K562 (cell line): ENCODE measurements around the gene RNF31. TPM values are rescaled to one million over a fixed set of nuclear protein-coding genes. Genes with fewer than 3 reads are reported as not detected.

ENCODE experiments used
- ATAC-seq: fragments of 200-7000 bp; cut with Tn5 transposase; 3 replicates; pipeline ENCODE4 v1.9.1; 2020; ENCODE audit warnings: moderate library complexity
- BruUV-seq: library from RNA; stranded (reverse); fragments of 400-500 nt; replicated peaks from 2 replicates; lab custom pipeline; 2021; lab: Mats Ljungman, UMichigan
- CTCF ChIA-PET: fragments of 300-600 bp; formaldehyde crosslinking; extraction: SDS; loops from one replicate; lab custom pipeline; 2021; ENCODE audit warnings: low intra/inter-chr PET ratio; lab: Yijun Ruan, JAX
- POLR2A ChIA-PET: fragments of 300-600, 350-650 bp; sonication (Branson Sonifier 250); formaldehyde crosslinking; extraction: SDS; loops from one replicate; lab custom pipeline; 2021; ENCODE audit warnings: antibody characterized with exemption, inconsistent platforms; lab: Yijun Ruan, JAX
- DNase-seq, 4 experiments: peaks; one replicate each; pipeline versions ENCODE4 v3.0.0 to v3.0.0-alpha.2; 2011 to 2018; ENCODE audit warnings: low spot score in 3 of 4, mixed read lengths in 3 of 4; ENCODE audit errors: extremely low read depth in 1 of 4
- FAIRE-seq: peaks from 2 replicates; lab custom pipeline; 2011; peaks lifted over from hg19 to GRCh38; lab: Jason Lieb, UNC
- H2AFZ ChIP-seq: 2 replicates; pipeline ENCODE4 v1.6.0; 2011; ENCODE audit warnings: low read depth, low read length, control low read depth, inconsistent platforms
- H3K27ac ChIP-seq: fragments of 200-600 bp; 3 replicates; pipeline ENCODE4 v1.8.0; 2011; ENCODE audit warnings: low read depth, mild to moderate bottlenecking, control low read depth, inconsistent platforms, low read length, moderate library complexity, mixed read lengths; ENCODE audit errors: extremely low read depth
- H3K27me3 ChIP-seq, 2 experiments: fragments of 300-600 bp in 1 of 2; 2 replicates in 1 of 2; 3 replicates in 1 of 2; pipeline versions ENCODE4 v1.6.0 to v1.8.0; 2011; ENCODE audit warnings: inconsistent platforms in 2 of 2, low read length in 2 of 2, mild to moderate bottlenecking in 1 of 2, mixed read lengths in 1 of 2, moderate library complexity in 1 of 2; ENCODE audit not compliant: control insufficient read depth in 2 of 2, insufficient read depth in 2 of 2
- H3K36me3 ChIP-seq: fragments of 300-600 bp; 3 replicates; pipeline ENCODE4 v1.8.0; 2011; ENCODE audit warnings: mild to moderate bottlenecking, low read length, inconsistent platforms; ENCODE audit not compliant: control insufficient read depth, insufficient read depth
- H3K4me1 ChIP-seq, 2 experiments: fragments of 200-600 bp in 1 of 2; replicated peaks in 1 of 2; 2 replicates in 1 of 2; 3 replicates in 1 of 2; pipeline versions ENCODE4 v1.5.1 to v1.8.0; 2011; ENCODE audit warnings: inconsistent platforms in 2 of 2, low read length in 2 of 2, mild to moderate bottlenecking in 1 of 2, mixed read lengths in 1 of 2, moderate library complexity in 1 of 2; ENCODE audit not compliant: control insufficient read depth in 2 of 2, insufficient read depth in 2 of 2
- H3K4me2 ChIP-seq: 2 replicates; pipeline ENCODE4 v1.6.1; 2011; ENCODE audit warnings: low read length, control low read depth, inconsistent platforms, mixed read lengths; ENCODE audit not compliant: insufficient read depth
- H3K4me3 ChIP-seq: fragments of 200-600 bp; sonication (generic), shearing (Covaris generic); 2 replicates; pipeline ENCODE4 v1.5.1; 2016; ENCODE audit warnings: control low read depth, inconsistent platforms
- H3K79me2 ChIP-seq: fragments of 200-600 bp; 3 replicates; pipeline ENCODE4 v1.8.0; 2011; ENCODE audit warnings: low read length, inconsistent platforms; ENCODE audit not compliant: control insufficient read depth, insufficient read depth
- H3K9ac ChIP-seq, 2 experiments: 2 replicates each; pipeline versions ENCODE4 v1.6.0 to v1.6.1; 2011; ENCODE audit warnings: low read depth in 2 of 2, low read length in 2 of 2, control low read depth in 1 of 2, inconsistent platforms in 1 of 2, mild to moderate bottlenecking in 1 of 2, mixed read lengths in 1 of 2; ENCODE audit not compliant: insufficient read depth in 1 of 2
- H3K9me1 ChIP-seq: one replicate; pipeline ENCODE4 v1.6.0; 2011; ENCODE audit warnings: inconsistent platforms, mild to moderate bottlenecking, low read length, moderate library complexity; ENCODE audit not compliant: control insufficient read depth, insufficient read depth
- H3K9me3 ChIP-seq: replicated peaks from 2 replicates; pipeline ENCODE4 v1.5.1; 2011; ENCODE audit warnings: low read depth, low read length, inconsistent platforms; ENCODE audit not compliant: control insufficient read depth, insufficient read depth
- H4K20me1 ChIP-seq: replicated peaks from 2 replicates; pipeline ENCODE4 v1.6.1; 2011; ENCODE audit warnings: low read length, inconsistent platforms, mixed read lengths; ENCODE audit not compliant: control insufficient read depth, insufficient read depth
- E2F5 ChIP-seq: sonication (generic); formaldehyde crosslinking; IDR thresholded peaks from 2 replicates; pipeline ENCODE4 v1.8.0; 2022; ENCODE audit warnings: mild to moderate bottlenecking, missing genetic modification reagents
- HDAC8 ChIP-seq: fragments of 450-650 bp; IDR thresholded peaks from 2 replicates; pipeline ENCODE4 v1.6.1; 2016; ENCODE audit warnings: mild to moderate bottlenecking, missing genetic modification characterization, moderate library complexity, missing compliant biosample characterization
- HMG20A ChIP-seq: fragments of 450-650 bp; formaldehyde crosslinking; conservative IDR thresholded peaks from 2 replicates; pipeline ENCODE4 v1.4.0; 2020; ENCODE audit warnings: mild to moderate bottlenecking, mixed read lengths
- HNRNPL ChIP-seq: fragments of 200-400 bp; formaldehyde crosslinking; IDR thresholded peaks from 2 replicates; pipeline ENCODE4 v1.6.1; 2017; ENCODE audit warnings: low read depth, mild to moderate bottlenecking, low read length
- KLF1 ChIP-seq: fragments of 450-650 bp; IDR thresholded peaks from 2 replicates; pipeline ENCODE4 v1.6.1; 2016; ENCODE audit warnings: missing genetic modification characterization, missing compliant biosample characterization
- NFATC3 ChIP-seq: fragments of 450-650 bp; IDR thresholded peaks from 2 replicates; pipeline ENCODE4 v1.6.1; 2017; ENCODE audit warnings: mild to moderate bottlenecking
- PML ChIP-seq: IDR thresholded peaks from 2 replicates; pipeline ENCODE4 v1.6.1; 2012; ENCODE audit warnings: low read length, inconsistent platforms
- POLR2A ChIP-seq: fragments of 450-650 bp; conservative IDR thresholded peaks from 2 replicates; pipeline ENCODE4 v1.6.1; 2016
- PRPF4 ChIP-seq: fragments of 200-400 bp; formaldehyde crosslinking; IDR thresholded peaks from one replicate; pipeline ENCODE4 v1.6.1; 2017; ENCODE audit warnings: low read length, low read depth, mild to moderate bottlenecking; ENCODE audit not compliant: insufficient read depth, poor library complexity, severe bottlenecking
- SMAD3 ChIP-seq: fragments of 450-650 bp; formaldehyde crosslinking; conservative IDR thresholded peaks from 2 replicates; pipeline ENCODE4 v1.4.0; 2020; ENCODE audit warnings: mild to moderate bottlenecking
- SP2 ChIP-seq: IDR thresholded peaks from 2 replicates; pipeline ENCODE4 v1.6.1; 2011; ENCODE audit warnings: mild to moderate bottlenecking, low read depth, low read length, moderate library complexity; ENCODE audit not compliant: poor library complexity, severe bottlenecking; ENCODE audit errors: extremely low read depth
- SREBF2 ChIP-seq: sonication (generic); formaldehyde crosslinking; IDR thresholded peaks from 2 replicates; pipeline ENCODE4 v1.4.0; 2020; ENCODE audit warnings: mild to moderate bottlenecking, missing genetic modification reagents
- STAT5B ChIP-seq: fragments of 250-450 bp; sonication (Bioruptor Pico); IDR thresholded peaks from 2 replicates; pipeline ENCODE4 v1.8.0; 2021; ENCODE audit warnings: mild to moderate bottlenecking, inconsistent platforms
- ZNF589 ChIP-seq: fragments of 200-800 bp; sonication (Bioruptor generic); IDR thresholded peaks from 2 replicates; pipeline ENCODE4 v1.6.1; 2016; ENCODE audit warnings: low read depth, missing genetic modification characterization, missing compliant biosample characterization
- ZNF76 ChIP-seq: fragments of 250-450 bp; sonication (Bioruptor Pico); IDR thresholded peaks from 2 replicates; pipeline ENCODE4 v1.4.0; 2020; ENCODE audit warnings: mild to moderate bottlenecking, moderate library complexity, borderline replicate concordance
- WGBS: fragments of 100-300 bp; shearing (Covaris generic); methylation state at CpG from one replicate; pipeline ENCODE4 v1.1.6; 2016; ENCODE audit warnings: low coverage, mixed read lengths; ENCODE audit not compliant: insufficient coverage; ENCODE audit errors: missing lambda C conversion rate; 5-methylcytosine and 5-hydroxymethylcytosine counted together
- in situ Hi-C: fragments of 300-500 bp; cut with MboI; formaldehyde crosslinking; loops from 4 replicates; pipeline ENCODE4 v1.15.0; 2018; ENCODE audit warnings: inconsistent platforms, mixed read lengths
- intact Hi-C: fragments of 100-400 bp; cut with micrococcal nuclease; formaldehyde crosslinking; loops from 2 replicates; pipeline ENCODE4 v1.14.2; 2022
- polyA plus RNA-seq, 8 experiments: library from polyadenylated mRNA; depleted of rRNA in 4 of 8; stranded (reverse) in 5 of 8; unstranded in 3 of 8; fragments of >200 nt; fragmentation: Nextera tagmentation in 2 of 8; fragmentation: Illumina TruSeq in 1 of 8; extraction: Ambion mirVana in 2 of 8; extraction: Trizol in 1 of 8; gene quantifications; 2 replicates each; pipeline versions ENCODE4 v1.2.1 to v1.2.3, GENCODE V29; 2011 to 2014; ENCODE audit warnings: inconsistent platforms in 1 of 8, missing spikeins in 1 of 8
- total RNA-seq, 7 experiments: library from RNA; depleted of rRNA in 6 of 7; stranded (reverse); fragments of >200 nt in 6 of 7; fragmentation: Illumina TruSeq in 2 of 7; extraction: Trizol in 2 of 7; gene quantifications; 2 replicates each; pipeline versions ENCODE4 v1.2.1 to v1.2.3, GENCODE V29; 2011 to 2021; ENCODE audit warnings: low replicate concordance in 1 of 7

Gene RNF31
- total and polyA plus RNA-seq, 9 of the 15 experiments (the other 6 are each of a cell fraction or from before 2014, with no cell fraction given): 3.1 to 47.6 (median 19.1) TPM

- Histone ChIP-seq H3K79me2 (peaks cover 10% of the 10 kb centered on the region; the same call in 2 of the 3 replicates), H3K4me1 (peaks cover 10 to 23% of the 10 kb centered on the region in 2 experiments; a peak in 4 of 5 replicates), H3K27me3 (no peaks in the 10 kb centered on the region), H3K9ac (no peak overlapping the region), H3K9me3 (no peaks in the 10 kb centered on the region), H2AFZ (no peak overlapping the region), H3K27ac (no peak overlapping the region), H3K9me1 (no peaks in the 10 kb centered on the region), H3K36me3 (peaks cover 70% of the 10 kb centered on the region; the same call in 2 of the 3 replicates), H3K4me3 (no peak overlapping the region), H3K4me2 (0 out of 2 replicates have a peak overlapping the region, but pooled peaks have one; percentile 37), H4K20me1 (no peaks in the 10 kb centered on the region)
- in situ Hi-C loops: no loop called here
- TF ChIP-seq SMAD3 (no peak), HNRNPL (0 out of 2 replicates have a peak, but pooled peaks have one; percentile 32)
- WGBS: 93% methylated on average over 6 of the region's 11 CpGs
- POLR2A ChIA-PET: interaction anchor here (0.9 to 1.0 kb wide), 2 partner anchors 13 to 19 kb away, joined by 3 to 4 read pairs; partner anchors contain the start of gene PSME2
- intact Hi-C loops: no loop called here
- ATAC-seq (no peak), DNase-seq (no peak), FAIRE-seq (no peak)
- CTCF ChIA-PET: interaction anchor here (0.8 kb wide), 1 partner anchor 146 kb away, joined by 4 read pairs; no protein-coding TSS in a partner anchor
- BruUV-seq: no TSS peak
Observed at GRCh38 chr14:24159777-24160498, 12.6 kb downstream of the RNF31 start.

DNA sequence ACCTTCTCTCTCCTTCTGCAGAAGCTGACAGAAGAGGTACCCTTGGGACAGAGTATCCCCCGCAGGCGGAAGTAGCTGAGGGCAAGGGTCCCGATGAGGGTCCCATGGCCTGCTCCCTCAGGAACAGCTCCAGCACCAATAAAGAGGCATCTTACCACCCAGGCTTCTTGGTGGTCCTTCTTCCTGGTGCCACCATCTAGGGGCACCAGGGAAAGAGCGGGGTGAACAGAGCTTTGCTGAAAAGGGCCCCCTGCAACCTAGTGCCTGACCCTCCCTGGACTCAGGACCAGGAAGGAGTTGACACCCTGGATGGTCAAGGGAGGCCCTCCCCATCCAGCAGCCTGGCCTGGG is 13.2 kb downstream of the RNF31 start:
- no TSS peak for BruUV-seq
- ATAC-seq (no peak; the same call in 2 of the 3 replicates), DNase-seq (no peak), FAIRE-seq (no peak)
- H3K27ac ChIP-seq: peak overlapping the region; percentile 35; the same call in 1 of the 3 replicates
- in situ Hi-C loops (no loop called here), intact Hi-C loops (no loop called here)
- H3K9me3 ChIP-seq: no peaks in the 10 kb centered on the region
- CTCF ChIA-PET: interaction anchor here (0.8 kb wide), 1 partner anchor 147 kb away, joined by 4 read pairs; no protein-coding TSS in a partner anchor
- no peak overlapping the region for H2AFZ ChIP-seq
- H4K20me1 ChIP-seq: no peaks in the 10 kb centered on the region
- H3K4me2 ChIP-seq: peak overlapping the region; percentile 37; the same call in 1 of the 2 replicates
- H3K9ac ChIP-seq: no peak overlapping the region
- H3K4me3 ChIP-seq: no peak overlapping the region
- peaks cover 10% of the 10 kb centered on the region; the same call in 2 of the 3 replicates for H3K79me2 ChIP-seq
- H3K36me3 ChIP-seq: peaks cover 70% of the 10 kb centered on the region; the same call in 2 of the 3 replicates
- POLR2A ChIA-PET: interaction anchor here (0.9 to 1.9 kb wide), 8 partner anchors 11 to 80 kb away, joined by 3 to 9 read pairs (median 4); partner anchors contain the start of genes IPO4, PCK2, PSME2 and RNF31
- no peaks in the 10 kb centered on the region for H3K9me1 ChIP-seq
- H3K27me3 ChIP-seq: no peaks in the 10 kb centered on the region
- peaks cover 10 to 23% of the 10 kb centered on the region in 2 experiments; a peak in 4 of 5 replicates for H3K4me1 ChIP-seq
- 100% methylated on average over 3 of the region's 4 CpGs for WGBS
- TF ChIP-seq HDAC8 (tag) (no peak), STAT5B (CRISPR knock-in tag) (no peak), PML (no peak), PRPF4 (no peak), HMG20A (CRISPR knock-in tag) (no peak), SREBF2 (CRISPR knock-in tag) (no peak), SP2 (no peak), ZNF589 (CRISPR knock-in tag) (no peak), POLR2A (no peak), E2F5 (CRISPR knock-in tag) (no peak), KLF1 (tag) (no peak), NFATC3 (no peak), ZNF76 (CRISPR knock-in tag) (no peak)
